HG03469 (cell line): ENCODE data around the gene AJM1.
"Not testable (repeated sequence)": the region's sequence is repeated elsewhere in the genome, so short reads cannot be mapped to it uniquely, and the experiment has no call there.

ENCODE experiments used
- ATAC-seq: cut with Tn5 transposase; IDR thresholded peaks from one replicate; pipeline ENCODE4 v1.9.1; 2021; ENCODE audit warnings: mild to moderate bottlenecking, moderate library complexity, moderate number of reproducible peaks; ENCODE audit not compliant: unreplicated experiment

Gene AJM1

DNA sequence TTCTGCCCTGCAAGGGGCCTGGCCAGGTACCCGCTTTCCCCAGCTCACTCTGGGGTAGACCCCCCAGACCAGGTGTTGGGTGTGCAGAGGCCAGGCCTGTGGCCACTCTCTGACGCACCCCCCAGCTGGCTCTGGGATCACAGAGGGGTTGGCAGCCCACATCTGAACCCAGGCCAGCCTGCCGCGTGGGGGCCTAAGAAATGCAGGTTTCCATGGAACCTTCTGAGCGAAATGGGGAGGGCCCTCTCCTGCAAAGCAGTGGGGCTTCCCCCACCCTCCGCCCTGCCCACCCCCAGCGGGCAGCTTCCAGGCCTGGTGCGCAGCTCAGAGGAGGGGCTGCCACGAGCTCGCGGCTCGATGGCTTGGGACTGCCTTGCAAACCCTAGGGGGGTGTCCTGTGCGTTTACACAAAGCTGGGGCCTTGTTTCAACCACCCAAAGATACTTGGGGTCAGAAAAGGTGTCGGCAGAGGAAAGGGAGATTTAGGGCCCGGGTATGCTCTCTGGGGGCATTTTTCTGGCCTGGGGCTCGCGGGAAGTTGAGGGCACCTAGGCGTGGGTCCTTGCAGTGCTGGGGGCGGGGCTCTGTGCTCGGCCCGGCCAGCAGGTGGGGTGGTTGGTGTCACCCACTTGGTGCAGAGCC lies 1.0 kb downstream of the AJM1 start:
- ATAC-seq, result not testable (repeated sequence)

DNA sequence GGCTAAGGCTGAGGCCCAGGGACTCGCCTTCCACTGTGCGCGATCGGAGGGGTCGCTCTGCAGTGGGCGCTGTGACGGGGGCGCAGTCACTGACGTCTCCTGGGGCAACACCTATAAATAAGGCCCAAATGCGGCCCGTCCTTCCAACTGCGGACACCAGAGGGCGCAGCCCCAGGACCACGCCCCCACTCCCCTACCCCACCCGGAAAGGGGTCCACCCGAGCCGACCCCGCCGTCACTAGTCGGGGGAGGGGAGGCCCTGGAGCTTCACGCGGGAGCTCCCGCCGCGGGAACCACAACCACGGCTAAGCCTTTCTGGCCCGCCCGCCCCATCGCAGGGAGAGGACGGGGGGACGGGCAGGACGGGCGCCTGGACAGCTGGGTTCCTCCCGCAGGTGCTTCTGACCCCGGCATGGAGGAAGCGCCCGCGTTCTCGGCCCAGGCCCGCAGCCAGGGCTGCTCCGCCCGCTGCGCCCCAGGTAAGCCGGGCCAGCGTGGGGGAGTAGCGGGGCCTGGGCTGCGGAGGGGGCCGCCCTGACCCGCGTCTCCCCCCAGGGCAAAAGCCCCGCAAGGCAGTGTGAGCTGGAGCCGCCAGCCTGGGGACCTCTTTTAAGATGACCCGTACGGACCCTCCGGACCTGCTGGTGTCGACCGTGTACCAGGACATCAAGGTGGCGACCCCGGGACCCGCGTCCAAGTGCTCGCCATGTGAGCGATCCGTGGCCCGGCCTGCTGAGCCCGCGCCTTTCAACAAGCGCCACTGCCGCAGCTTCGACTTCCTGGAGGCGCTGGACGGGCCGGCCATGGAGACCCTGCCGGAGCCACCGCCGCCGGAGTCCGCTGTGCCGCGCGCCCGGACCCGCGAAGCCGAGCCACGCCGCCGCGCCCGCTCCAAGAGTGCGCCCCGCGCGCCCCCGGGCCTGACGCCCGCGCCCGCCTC lies 1.8 kb downstream of the AJM1 start:
- ATAC-seq, result not testable (repeated sequence)

DNA sequence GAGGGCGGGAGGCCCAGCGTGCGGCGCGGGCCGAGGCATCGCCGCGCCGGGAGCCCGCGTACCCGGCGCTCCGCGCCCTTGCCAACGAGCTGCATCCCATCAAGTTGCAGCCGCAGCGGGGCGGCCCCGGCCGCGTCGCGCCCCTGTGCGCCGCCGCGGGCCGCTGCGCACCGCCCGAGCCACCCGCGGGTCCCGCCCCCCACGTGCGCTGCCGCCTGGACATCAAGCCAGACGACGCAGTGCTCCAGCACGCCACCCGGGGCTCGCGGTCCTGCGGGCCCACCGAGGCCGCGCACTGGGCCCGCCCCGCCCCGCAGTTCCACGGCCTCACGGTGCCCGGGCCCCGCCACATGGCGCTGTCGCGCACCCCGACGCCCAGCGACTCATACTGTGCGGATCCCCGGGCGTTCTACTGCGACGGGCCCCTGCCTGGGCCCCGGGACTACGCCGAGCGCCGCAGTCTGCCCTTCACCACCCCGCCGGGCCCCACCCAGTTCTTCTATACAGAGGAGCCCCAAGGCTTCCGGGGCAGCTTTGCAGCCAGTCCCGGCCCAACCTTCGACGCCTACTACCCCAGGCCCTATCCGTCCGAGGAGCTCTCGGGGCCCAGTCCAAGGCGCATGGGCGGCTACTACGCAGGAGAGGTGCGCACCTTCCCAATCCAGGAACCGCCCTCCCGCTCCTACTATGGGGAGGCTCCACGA lies 2.6 kb downstream of the AJM1 start:
- ATAC-seq, result no peak

DNA sequence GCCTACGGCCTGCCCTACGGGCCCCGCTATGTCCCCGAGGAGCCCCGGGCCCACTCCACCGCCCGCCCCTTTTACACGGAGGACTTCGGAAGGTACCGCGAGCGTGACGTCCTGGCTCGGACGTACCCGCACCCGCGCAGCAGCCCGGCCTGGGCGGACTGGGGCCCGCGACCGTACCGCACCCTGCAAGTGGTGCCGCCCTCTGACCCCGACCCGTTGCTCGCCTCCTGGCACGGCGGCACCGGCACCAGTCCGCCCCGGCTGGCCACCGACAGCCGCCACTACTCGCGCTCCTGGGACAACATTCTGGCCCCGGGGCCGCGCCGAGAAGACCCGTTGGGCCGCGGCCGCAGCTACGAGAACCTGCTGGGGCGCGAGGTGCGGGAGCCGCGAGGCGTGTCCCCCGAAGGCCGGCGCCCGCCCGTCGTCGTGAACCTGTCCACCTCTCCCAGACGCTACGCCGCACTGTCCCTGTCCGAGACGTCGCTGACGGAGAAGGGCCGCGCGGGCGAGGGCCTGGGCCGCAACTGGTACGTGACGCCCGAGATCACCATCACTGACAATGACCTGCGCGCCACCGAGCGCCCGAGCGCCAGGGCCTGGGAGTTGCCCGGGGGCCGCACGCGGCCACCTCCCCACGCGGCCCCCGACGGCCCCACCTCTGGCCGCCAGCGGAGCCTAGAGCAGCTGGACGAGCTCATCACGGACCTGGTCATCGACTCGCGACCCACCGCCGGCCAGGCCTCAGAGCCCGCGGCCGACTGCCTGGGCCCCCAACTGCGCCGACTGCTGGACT lies 3.4 kb downstream of the AJM1 start:
- ATAC-seq, result no peak

DNA sequence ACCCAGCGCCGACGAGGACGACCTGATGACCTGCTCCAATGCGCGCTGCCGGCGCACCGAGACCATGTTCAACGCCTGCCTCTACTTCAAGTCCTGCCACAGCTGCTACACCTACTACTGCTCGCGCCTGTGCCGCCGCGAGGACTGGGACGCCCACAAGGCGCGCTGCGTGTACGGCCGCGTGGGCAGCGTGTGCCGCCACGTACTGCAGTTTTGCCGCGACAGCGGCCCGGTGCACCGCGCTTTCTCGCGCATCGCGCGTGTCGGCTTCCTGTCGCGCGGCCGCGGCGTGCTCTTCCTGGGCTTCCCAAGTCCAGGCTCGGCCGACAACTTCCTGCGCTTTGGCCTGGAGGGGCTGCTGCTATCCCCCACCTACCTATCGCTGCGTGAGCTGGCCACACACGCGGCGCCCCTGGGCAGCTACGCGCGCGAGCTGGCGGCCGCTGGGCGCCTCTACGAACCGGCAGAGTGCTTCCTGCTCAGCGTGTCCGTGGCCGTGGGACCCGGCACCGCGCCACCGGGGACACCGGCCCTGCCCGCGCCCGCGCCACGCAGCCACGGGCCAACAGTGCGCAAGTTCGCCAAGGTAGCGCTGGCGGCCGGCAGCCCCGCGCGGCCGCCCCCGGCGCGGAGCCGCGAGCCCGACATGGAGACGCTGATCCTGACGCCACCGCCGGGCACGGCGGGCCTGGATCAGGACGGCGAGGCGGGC lies 4.3 kb downstream of the AJM1 start:
- no peak for ATAC-seq

DNA sequence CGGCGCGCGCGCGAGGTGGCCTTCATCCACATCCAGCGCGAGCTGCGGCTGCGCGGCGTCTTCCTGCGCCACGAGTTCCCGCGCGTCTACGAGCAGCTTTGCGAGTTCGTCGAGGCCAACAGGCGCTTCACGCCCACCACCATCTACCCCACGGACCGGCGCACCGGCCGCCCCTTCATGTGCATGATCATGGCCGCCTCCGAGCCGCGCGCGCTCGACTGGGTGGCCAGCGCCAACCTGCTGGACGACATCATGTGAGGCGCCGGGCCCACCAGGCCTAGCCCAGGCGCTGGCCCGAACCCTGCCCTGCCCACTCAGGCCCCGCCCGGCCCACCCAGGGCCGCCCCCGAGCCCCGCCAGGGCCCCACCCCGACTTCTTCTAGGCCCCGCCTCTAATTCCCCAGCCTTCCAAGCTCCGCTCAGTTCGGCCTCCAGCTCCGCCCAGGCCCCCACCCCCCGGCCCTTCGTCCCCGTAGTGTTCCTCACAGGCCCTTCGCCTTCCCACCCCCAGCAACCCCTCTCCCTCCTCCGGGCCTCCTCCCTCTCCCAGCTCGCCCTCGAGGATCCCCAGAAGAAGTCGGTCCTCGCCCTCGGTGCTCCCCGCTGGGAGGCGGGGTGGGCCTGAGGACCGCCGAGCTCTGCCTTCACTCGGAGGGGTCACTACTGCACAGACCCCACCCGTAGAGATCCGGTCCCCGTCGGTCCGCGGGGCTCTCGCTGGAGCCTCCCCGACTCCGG lies 5.0 kb downstream of the AJM1 start:
- no peak for ATAC-seq

DNA sequence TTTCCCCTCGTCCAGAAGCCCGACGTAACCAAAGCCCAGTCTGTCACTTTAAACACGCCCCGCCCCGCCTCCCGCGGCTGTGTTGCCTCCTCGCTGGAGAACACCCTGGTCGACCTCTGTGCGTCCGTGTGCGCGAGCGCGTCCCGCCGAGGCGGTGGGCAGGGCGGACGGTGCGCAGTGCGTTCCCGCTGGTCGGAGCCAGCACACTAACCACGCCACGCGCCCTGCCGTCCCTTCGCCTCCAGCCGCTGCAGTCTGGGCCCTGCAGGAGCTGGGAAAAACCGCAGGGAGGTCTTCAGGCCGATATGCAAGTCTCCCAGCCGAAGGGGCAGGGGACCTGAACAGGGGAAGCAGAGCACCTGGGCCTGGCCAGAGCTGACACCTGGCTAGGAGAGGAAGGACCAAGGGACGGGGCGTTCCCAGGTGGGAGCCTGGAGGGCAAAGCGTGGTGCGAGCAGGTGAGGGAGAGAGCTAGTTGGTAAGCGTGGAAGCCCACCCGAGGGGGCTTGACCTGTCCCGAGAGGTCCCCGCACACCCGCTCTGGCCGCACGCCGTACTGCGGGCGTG lies 5.6 kb downstream of the AJM1 start:
- no peak for ATAC-seq

DNA sequence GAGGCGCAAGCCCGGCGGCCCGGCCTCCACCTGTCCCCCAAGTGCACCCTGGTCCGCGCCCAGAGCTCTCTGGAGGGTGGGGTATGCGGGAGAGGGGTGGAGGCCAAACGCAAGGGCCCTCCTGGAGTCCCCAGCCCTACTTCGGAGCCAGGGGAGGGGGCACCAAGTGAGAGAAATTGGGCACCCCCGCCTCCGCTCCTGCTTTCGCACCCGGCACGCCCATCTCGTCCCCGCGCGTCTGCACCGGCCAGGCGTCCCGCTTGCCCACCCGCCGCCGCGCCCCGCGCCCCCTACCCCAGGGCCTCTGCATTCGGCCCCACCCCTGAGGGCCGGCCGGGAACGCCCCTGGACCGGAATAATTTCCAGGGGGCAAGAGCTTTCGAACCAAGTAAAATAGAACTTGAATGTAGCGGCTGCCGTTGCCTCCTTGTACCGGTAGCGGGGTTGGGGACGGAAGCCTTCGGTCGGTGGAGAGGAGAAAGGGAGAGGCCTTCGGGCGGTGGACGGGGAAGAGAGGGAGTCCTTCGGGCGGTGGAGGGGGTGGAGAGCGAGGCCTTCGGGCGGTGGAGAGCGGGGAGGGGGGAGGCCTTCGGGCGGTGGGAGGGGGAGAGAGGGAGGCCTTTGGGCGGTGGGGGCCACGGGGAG lies 6.2 kb downstream of the AJM1 start:
- no peak for ATAC-seq

DNA sequence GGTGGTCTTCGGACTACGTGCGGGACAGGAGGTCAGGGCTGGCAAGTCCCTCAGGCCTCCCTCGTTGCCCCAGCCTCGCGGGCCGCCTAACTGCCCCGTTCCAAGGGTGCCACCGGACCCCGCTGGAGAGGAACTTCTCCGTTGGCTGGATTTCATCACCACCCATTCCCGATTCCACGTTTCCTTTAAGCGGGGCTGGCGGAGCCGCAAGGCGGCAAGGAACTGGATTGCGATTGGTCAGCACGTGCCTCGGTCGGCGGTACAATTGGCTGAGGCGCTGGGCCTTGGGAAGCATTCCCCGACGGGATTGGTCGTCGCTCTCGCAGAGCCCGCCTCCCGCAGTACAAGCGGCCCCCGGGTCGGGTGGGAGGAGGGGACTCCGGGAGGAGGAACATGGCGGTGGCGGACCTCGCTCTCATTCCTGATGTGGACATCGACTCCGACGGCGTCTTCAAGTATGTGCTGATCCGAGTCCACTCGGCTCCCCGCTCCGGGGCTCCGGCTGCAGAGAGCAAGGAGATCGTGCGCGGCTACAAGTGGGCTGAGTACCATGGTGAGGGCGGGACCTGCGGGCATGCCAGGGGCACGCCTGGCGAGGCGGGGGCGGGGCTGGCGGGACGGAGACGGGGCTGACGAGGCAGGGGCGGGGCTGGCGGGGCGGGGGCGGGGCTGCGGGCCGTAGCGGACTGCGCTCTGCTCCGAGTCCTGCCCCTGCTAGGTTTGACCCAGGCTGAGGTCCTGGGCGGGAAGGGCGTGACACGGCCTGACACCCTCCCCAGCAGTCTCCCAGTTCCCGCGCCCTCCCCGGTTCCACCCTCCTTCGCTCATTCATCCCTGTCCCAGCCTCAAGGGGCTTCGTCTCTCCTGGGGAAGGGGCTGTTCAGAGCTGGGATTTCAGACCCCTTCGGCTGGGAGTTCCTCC lies 7.0 kb downstream of the AJM1 start, which contains the start of gene PHPT1:
PHPT1 (plus strand) TSS at position 372 of the 922 bp plus-strand sequence; CDS start at position 394, 22 bp downstream.
- ATAC-seq, result peak; percentile 45

DNA sequence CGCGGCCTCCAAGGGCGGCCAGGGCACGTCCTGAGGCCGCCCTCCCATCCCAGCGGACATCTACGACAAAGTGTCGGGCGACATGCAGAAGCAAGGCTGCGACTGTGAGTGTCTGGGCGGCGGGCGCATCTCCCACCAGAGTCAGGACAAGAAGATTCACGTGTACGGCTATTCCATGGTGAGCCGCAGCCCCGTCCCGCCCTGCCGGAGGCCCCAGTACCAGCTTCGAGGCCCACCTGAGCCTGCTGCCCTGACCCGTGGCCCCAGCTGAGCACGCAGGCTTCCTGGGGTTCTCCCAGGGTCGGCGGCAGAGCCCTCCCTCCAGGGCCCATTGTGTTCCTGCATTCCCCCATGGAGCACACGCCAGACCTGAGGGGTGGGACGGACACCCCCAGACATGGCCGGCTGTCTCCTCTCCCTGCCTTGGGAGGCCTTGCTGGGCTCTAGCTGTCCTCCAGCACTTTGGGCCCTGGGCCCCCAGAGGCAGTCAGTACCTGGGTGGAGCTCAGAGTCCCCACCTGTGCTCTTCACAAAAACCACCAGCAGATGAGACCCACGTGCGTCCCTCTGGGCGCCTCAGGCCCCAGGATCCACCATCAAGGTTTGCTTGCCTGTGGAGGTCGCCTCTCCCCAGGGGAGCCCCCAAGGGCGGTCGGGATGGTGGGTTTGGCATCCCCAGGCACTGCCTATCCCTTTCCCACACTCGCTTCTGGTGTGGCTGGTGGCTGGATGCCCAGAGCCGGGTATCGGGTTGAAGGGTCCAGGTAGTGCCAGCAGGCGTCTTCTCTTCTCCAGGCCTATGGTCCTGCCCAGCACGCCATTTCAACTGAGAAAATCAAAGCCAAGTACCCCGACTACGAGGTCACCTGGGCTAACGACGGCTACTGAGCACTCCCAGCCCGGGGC lies 7.9 kb downstream of the AJM1 start:
- no peak for ATAC-seq

DNA sequence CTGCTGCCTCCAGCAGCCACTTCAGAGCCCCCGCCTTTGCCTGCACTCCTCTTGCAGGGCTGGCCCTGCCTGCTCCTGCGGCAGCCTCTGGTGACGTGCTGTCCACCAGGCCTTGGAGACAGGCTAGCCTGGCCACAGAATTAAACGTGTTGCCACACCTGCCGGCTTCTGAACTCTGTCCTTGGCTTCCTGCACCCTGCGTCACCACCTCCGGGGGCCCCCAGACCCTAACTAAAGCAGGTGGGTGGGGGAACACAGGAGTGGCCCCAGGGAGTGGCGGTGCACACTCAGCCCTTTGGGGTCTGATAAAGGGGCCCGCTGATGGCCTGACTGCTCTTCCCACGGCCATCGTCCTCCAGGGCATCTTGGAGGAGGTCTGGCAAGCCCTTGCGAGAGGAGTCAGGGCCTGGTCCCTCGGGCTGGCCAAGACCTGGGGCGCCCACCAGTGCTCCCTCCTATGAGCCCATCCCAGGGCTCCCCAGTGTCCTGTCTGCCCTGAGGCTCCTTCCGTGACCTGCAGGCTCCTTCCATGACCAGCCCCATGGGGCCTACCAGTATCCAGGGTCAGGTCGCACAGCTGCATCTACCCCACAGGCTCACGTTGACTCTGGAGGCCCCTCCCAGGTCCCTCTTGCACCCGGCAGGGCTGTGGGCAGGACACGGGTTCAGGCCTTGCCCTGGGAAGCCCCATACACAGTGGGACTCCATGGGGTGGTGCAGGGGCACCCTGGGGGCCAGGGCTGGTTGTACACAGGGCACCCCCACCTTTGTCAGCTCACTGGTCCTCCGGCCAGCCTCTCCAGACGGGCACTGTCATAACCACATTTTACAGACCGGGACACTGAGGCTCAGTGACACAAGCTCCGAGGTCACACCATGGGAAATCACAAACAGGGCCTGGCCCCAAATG lies 8.8 kb downstream of the AJM1 start:
- no peak for ATAC-seq

DNA sequence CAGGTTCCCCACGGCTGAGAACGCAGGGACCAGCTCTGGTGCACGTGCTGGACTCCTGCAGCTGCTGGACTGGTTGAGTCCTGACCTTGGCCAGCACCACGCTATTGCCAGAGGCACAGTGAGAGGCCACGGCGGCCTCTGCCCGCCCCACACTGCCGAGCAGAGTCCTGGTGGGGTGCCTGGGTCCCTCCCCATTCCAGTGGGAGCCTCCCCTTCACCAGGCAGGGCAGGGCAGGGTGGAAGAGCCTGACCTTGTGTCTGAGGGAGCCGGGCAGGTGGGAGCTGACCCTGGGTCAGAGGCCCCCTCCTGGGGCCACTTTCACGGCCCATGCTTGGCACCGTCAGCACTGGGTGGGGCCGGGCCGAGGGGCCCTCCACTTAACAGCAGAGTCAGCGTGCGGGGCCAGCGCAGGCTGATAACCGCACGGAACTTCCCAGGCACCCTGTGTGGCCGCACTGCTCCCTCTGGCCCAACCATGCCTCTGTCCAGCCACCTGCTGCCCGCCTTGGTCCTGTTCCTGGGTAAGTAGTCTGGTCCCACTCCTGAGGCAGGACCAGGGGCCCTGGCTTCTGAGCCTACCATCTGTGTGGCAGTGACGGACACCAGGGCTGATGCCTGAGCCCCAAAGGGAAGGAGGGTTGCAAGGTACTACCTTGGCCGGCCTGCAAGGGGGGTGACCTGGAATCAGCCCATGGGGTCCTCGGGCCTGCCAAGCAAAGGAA lies 9.8 kb downstream of the AJM1 start, which contains the start of gene MAMDC4:
MAMDC4 (plus strand) TSS at position 406 of the 723 bp plus-strand sequence; CDS start at position 477, 71 bp downstream.
- ATAC-seq, result no peak

DNA sequence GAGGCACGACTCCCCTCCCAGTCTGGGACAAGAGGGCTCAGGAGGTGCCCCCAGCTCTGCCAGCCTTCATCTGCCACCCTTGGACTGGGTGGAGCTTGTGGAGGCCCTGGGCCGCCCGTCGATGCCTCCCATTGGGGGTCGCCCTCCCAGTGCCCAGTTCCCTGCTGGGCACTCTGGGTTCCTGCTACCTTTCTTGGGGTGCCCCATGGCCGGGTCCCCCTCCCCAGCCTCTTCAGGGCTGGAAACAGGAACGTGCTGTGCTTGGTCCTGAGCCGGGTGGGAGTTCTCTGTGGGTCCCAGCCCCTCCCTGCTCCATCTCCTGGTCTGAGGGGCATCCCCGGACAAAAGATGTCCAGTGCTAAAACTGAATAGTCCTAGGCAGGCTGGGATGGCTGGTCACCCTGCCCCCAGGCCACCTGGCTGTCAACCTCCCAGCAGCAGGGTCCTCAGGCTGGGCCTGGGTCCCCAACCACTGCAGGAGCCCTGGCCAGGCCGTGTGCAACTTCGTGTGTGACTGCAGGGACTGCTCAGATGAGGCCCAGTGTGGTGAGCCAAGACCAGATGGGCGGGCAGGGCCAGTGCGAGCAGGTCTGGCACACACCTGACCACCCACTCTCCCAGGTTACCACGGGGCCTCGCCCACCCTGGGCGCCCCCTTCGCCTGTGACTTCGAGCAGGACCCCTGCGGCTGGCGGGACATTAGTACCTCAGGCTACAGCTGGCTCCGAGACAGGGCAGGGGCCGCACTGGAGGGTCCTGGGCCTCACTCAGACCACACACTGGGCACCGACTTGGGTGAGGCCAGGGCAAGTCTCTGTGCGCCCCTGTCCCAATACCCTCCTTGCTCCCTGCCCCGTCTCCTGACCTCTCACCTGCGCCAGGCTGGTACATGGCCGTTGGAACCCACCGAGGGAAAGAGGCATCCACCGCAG lies 10.7 kb downstream of the AJM1 start:
- no peak for ATAC-seq
